ENCODE data around the gene ARL14EP.

ARL14EP gene

DNA sequence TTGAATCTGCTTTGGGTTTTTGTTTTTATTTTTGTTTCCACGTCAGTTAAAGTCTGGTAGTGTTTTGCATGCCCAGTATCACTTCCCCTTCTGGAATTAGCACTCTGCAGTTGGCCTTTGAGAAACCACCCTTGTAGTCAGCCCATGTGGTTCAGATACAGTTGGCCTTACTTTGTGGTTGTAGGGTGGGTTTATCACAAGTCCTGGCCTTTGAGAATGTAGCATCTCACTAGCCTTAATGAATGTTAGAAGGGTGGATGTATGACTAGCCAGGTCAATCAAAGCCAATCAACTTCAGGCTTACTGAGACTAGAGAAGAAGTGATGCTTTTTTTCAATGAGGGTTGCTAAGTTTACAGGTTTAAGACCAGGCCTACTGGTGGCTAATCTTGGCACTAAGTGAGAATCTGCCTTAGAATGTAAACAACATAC is 19.8 kb downstream of the ARL14EP start:
- no peak for DNase-seq (ENCODE audit: extremely low spot score)
- TF ChIP-seq SUZ12 (IDR thresholded peaks at IDR 0.05), result no peak
- TF ChIP-seq SP1 (IDR thresholded peaks at IDR 0.05), result no peak
- TF ChIP-seq LEF1 (IDR thresholded peaks at IDR 0.05; ENCODE audit: borderline replicate concordance), result no peak
- no peak for TF ChIP-seq HDGF (IDR thresholded peaks at IDR 0.05; ENCODE audit: borderline replicate concordance)
- no peak for TF ChIP-seq L3MBTL2 (conservative IDR thresholded peaks at IDR 0.05)
- TF ChIP-seq FOXM1 (IDR thresholded peaks at IDR 0.05; ENCODE audit: borderline replicate concordance), result no peak
- TF ChIP-seq, protein P1, sequence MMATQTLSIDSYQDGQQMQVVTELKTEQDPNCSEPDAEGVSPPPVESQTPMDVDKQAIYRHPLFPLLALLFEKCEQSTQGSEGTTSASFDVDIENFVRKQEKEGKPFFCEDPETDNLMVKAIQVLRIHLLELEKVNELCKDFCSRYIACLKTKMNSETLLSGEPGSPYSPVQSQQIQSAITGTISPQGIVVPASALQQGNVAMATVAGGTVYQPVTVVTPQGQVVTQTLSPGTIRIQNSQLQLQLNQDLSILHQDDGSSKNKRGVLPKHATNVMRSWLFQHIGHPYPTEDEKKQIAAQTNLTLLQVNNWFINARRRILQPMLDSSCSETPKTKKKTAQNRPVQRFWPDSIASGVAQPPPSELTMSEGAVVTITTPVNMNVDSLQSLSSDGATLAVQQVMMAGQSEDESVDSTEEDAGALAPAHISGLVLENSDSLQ (IDR thresholded peaks at IDR 0.05), result no peak
- no peak for TF ChIP-seq FOXA1 (IDR thresholded peaks at IDR 0.05)
- no peak for TF ChIP-seq CTBP1 (IDR thresholded peaks at IDR 0.05; ENCODE audit: borderline replicate concordance)
- TF ChIP-seq TARDBP (IDR thresholded peaks at IDR 0.05), result no peak
- TF ChIP-seq ARNT (IDR thresholded peaks at IDR 0.05), result no peak
- no peak for TF ChIP-seq NFRKB (IDR thresholded peaks at IDR 0.05)
- TF ChIP-seq ZNF384 (IDR thresholded peaks at IDR 0.05), result no peak
- no peak for TF ChIP-seq FOXK2 (IDR thresholded peaks at IDR 0.05)
- no peak for TF ChIP-seq BHLHE40 (IDR thresholded peaks at IDR 0.05; ENCODE audit: borderline replicate concordance)
- TF ChIP-seq ELF4 (IDR thresholded peaks at IDR 0.05), result no peak
- ChIA-PET POLR2A (no interaction called here), CTCF (no interaction called here)

DNA sequence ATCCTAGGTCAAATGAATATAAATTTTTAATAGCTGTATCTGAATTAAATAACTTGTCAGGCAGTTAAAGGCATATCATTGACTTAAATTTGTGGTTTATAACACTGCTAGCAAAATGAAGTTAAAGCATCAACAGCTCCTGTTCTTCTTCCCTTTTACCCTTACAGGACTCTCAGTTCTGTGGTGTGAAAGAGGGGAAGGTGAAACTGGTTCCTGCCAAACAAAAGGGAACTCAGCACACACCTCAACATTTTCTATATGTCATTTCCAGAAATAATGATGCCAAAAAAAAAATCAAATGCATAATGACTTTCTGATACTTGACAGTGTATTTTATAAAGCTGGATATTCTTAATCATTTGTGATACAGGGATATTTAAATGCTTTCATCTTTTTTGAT is 21.2 kb downstream of the ARL14EP start:
- POLR2A ChIA-PET, result interaction anchor here (0.8 kb wide), 1 partner anchor 21 kb away, joined by 3 read pairs; the partner anchor contains the start of gene ARL14EP
- CTCF ChIA-PET, result interaction anchor here (0.7 to 0.9 kb wide), 2 partner anchors 143 to 528 kb away, joined by 3 read pairs; no protein-coding TSS in a partner anchor
- DNase-seq (ENCODE audit: extremely low spot score), result no peak
- TF ChIP-seq BHLHE40 (IDR thresholded peaks at IDR 0.05; ENCODE audit: borderline replicate concordance), result no peak
- TF ChIP-seq L3MBTL2 (conservative IDR thresholded peaks at IDR 0.05), result no peak
- no peak for TF ChIP-seq TARDBP (IDR thresholded peaks at IDR 0.05)
- no peak for TF ChIP-seq ARNT (IDR thresholded peaks at IDR 0.05)
- no peak for TF ChIP-seq SP1 (IDR thresholded peaks at IDR 0.05)

DNA sequence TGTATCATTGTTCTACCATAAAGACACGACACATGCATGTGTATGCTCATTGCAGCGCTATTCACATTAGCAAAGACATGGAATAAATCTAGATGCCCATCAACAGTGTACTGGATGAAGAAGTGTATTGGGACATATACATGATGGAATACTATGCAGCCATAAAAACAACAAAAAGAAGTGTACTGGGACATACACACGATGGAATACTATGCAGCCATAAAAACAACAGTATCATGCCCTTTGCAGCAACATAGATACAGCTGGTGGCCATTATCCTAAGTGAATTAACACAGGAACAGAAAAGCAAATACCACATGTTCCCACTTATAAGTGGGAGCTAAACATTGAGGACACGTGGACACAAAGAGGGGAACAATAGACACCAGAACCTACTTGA is 22.7 kb downstream of the ARL14EP start:
- DNase-seq (ENCODE audit: extremely low spot score), result no peak
- ChIA-PET POLR2A (no interaction called here), CTCF (no interaction called here)
- TF ChIP-seq, protein P1 (IDR thresholded peaks at IDR 0.05), result no peak
- no peak for TF ChIP-seq ARNT (IDR thresholded peaks at IDR 0.05)
- TF ChIP-seq TARDBP (IDR thresholded peaks at IDR 0.05), result no peak
- no peak for TF ChIP-seq SP1 (IDR thresholded peaks at IDR 0.05)
- no peak for TF ChIP-seq SUZ12 (IDR thresholded peaks at IDR 0.05)
- TF ChIP-seq NFRKB (IDR thresholded peaks at IDR 0.05), result no peak

DNA sequence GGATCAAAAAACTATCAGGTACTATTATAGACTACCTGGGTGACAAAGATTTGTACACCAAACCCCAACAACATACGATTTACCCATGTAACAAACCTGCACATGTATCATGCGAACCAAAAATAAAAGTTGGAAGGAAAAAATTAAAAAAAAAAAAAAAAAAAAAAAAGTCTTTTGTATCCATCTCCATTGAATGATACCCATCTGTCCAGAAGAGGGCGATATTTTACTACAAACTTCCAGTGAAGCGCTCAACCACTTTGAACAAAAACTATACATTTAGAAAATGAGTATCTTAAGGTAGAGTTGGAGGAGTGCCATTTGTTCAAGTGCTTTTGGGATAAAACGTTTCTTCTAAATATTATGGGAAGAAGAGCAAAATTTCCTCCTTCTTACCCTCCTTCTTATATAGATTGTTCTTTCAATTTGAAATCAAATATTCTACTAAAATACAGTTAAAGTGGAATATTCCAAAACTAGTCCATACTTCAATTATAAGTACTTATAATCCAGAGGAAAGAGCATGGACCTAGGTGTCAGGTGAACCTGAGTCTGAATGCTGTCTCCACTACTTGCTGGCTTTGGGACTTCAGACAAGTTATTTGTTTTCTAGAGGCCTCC is 23.3 kb downstream of the ARL14EP start:
- DNase-seq (ENCODE audit: extremely low spot score), result peak; percentile 35

DNA sequence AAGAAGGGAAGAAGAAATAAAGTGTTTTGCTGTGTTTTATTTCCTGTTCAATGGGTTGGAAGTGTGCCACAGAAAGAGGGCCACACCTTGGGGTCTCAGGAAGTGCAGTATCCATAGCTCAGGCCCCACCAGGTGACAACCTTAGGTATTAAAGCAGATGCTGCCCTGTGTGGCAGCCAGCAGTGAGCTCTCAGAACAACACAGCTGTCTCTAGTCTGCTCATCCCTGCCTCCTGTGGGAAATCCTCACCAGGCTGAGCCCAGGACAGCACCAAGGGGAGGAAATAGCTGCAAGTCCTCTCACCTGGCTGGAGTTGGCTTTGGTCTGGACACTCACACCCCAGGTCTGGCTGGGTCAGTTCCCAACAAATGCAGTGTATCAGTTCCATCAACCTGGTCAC is 25.1 kb downstream of the ARL14EP start:
- no peak for DNase-seq (ENCODE audit: extremely low spot score)
- POLR2A ChIA-PET, result interaction anchor here (0.9 kb wide), 1 partner anchor 25 kb away, joined by 3 read pairs; the partner anchor contains the start of gene ARL14EP
- CTCF ChIA-PET, result no interaction called here
- TF ChIP-seq, protein P1 (IDR thresholded peaks at IDR 0.05), result no peak
- TF ChIP-seq TARDBP (IDR thresholded peaks at IDR 0.05), result no peak
- TF ChIP-seq L3MBTL2 (conservative IDR thresholded peaks at IDR 0.05), result no peak
- no peak for TF ChIP-seq LEF1 (IDR thresholded peaks at IDR 0.05; ENCODE audit: borderline replicate concordance)
- TF ChIP-seq FOXA1 (IDR thresholded peaks at IDR 0.05), result no peak
- TF ChIP-seq BHLHE40 (IDR thresholded peaks at IDR 0.05; ENCODE audit: borderline replicate concordance), result no peak
- no peak for TF ChIP-seq SUZ12 (IDR thresholded peaks at IDR 0.05)
- no peak for TF ChIP-seq NFRKB (IDR thresholded peaks at IDR 0.05)
- no peak for TF ChIP-seq HDGF (IDR thresholded peaks at IDR 0.05; ENCODE audit: borderline replicate concordance)
- no peak for TF ChIP-seq ZNF384 (IDR thresholded peaks at IDR 0.05)
- no peak for TF ChIP-seq ARNT (IDR thresholded peaks at IDR 0.05)
- TF ChIP-seq FOXM1 (IDR thresholded peaks at IDR 0.05; ENCODE audit: borderline replicate concordance), result no peak
- TF ChIP-seq ELF4 (IDR thresholded peaks at IDR 0.05), result no peak
- no peak for TF ChIP-seq CTBP1 (IDR thresholded peaks at IDR 0.05; ENCODE audit: borderline replicate concordance)
- no peak for TF ChIP-seq FOXK2 (IDR thresholded peaks at IDR 0.05)
- TF ChIP-seq SP1 (IDR thresholded peaks at IDR 0.05), result no peak

More for the DNA sequence above, 23.3 kb downstream of the ARL14EP start:
- CTCF ChIA-PET, result no interaction called here
- peak; percentile 97 for TF ChIP-seq ZNF384 (IDR thresholded peaks at IDR 0.05)
- TF ChIP-seq SUZ12 (IDR thresholded peaks at IDR 0.05), result no peak
- POLR2A ChIA-PET, result no interaction called here

DNA sequence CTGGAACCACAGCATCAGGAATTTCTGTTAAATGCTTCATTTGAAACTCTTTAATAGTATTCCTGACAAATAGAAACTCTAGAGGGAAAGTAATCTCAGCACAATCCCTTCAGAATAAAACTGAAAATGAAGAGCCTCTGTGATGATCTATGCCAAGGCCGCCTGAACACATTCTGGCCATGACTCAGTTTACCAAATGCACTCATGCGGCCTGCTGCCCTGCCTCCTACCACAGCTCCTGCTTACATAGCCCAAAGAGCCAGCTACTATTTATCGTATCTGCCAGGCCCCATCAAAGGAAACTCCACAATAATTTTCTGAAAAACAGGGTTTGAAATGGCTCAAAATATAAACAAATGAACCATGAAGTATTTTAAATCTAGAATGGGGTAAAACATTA is 27.0 kb downstream of the ARL14EP start:
- ChIA-PET CTCF (no interaction called here), POLR2A (no interaction called here)
- DNase-seq (ENCODE audit: extremely low spot score), result no peak
- TF ChIP-seq L3MBTL2 (conservative IDR thresholded peaks at IDR 0.05), result no peak
- no peak for TF ChIP-seq SP1 (IDR thresholded peaks at IDR 0.05)
- no peak for TF ChIP-seq LEF1 (IDR thresholded peaks at IDR 0.05; ENCODE audit: borderline replicate concordance)
- TF ChIP-seq SUZ12 (IDR thresholded peaks at IDR 0.05), result no peak
- TF ChIP-seq HDGF (IDR thresholded peaks at IDR 0.05; ENCODE audit: borderline replicate concordance), result no peak
- TF ChIP-seq ZNF384 (IDR thresholded peaks at IDR 0.05), result no peak
- TF ChIP-seq FOXA1 (IDR thresholded peaks at IDR 0.05), result no peak
- TF ChIP-seq, protein P1 (IDR thresholded peaks at IDR 0.05), result no peak
- no peak for TF ChIP-seq FOXK2 (IDR thresholded peaks at IDR 0.05)
- no peak for TF ChIP-seq TARDBP (IDR thresholded peaks at IDR 0.05)
- no peak for TF ChIP-seq FOXM1 (IDR thresholded peaks at IDR 0.05; ENCODE audit: borderline replicate concordance)
- TF ChIP-seq ARNT (IDR thresholded peaks at IDR 0.05), result no peak
- no peak for TF ChIP-seq BHLHE40 (IDR thresholded peaks at IDR 0.05; ENCODE audit: borderline replicate concordance)
- no peak for TF ChIP-seq NFRKB (IDR thresholded peaks at IDR 0.05)
- TF ChIP-seq ELF4 (IDR thresholded peaks at IDR 0.05), result no peak
- TF ChIP-seq CTBP1 (IDR thresholded peaks at IDR 0.05; ENCODE audit: borderline replicate concordance), result no peak

Data from HEK293T (cell line).